ENCODE data around the gene RPS13.
"Not testable (repeated sequence)": the region's sequence is repeated elsewhere in the genome, so short reads cannot be mapped to it uniquely, and the experiment has no call there.

RPS13 gene

GRCh38 chr11:17077520-17078401 is at the start of gene RPS13:
Gene RPS13 (minus strand): TSS chr11:17077667. CDS start chr11:17077641, 26 bp downstream.
- peak; percentile 96 for DNase-seq (ENCODE audit: low spot score)

GRCh38 chr11:17121981-17122380 is 44.5 kb upstream of the RPS13 start:
- DNase-seq (ENCODE audit: low spot score), result no peak

- DNase-seq (ENCODE audit: low spot score), result no peak
These were observed 39.8 kb upstream of the RPS13 start for GRCh38 chr11:17117262-17117661.

GRCh38 chr11:17116117-17116516 is 38.6 kb upstream of the RPS13 start:
- DNase-seq (ENCODE audit: low spot score), result no peak

GRCh38 chr11:17107745-17108144 is 30.3 kb upstream of the RPS13 start:
- peak; percentile 51 for DNase-seq (ENCODE audit: low spot score)

- not testable (repeated sequence) for DNase-seq (ENCODE audit: low spot score)
These were observed 28.1 kb upstream of the RPS13 start for GRCh38 chr11:17105404-17106040.

GRCh38 chr11:17102462-17102861 is 25.0 kb upstream of the RPS13 start:
- DNase-seq (ENCODE audit: low spot score), result no peak

GRCh38 chr11:17098658-17099057 is 21.2 kb upstream of the RPS13 start:
- DNase-seq (ENCODE audit: low spot score), result no peak

- no peak for DNase-seq (ENCODE audit: low spot score)
These were observed 20.6 kb upstream of the RPS13 start for GRCh38 chr11:17098038-17098437.

GRCh38 chr11:17085976-17086375 is 8.5 kb upstream of the RPS13 start:
- not testable (repeated sequence) for DNase-seq (ENCODE audit: low spot score)

- no peak for DNase-seq (ENCODE audit: low spot score)
These were observed 287 bp downstream of the RPS13 start for GRCh38 chr11:17077240-17077519.

GRCh38 chr11:17076517-17077239 is 789 bp downstream of the RPS13 start:
- no peak for DNase-seq (ENCODE audit: low spot score)

- no peak for DNase-seq (ENCODE audit: low spot score)
These were observed 2.0 kb downstream of the RPS13 start for GRCh38 chr11:17075506-17075905.

- DNase-seq (ENCODE audit: low spot score), result no peak
These were observed 4.0 kb downstream of the RPS13 start for GRCh38 chr11:17073370-17074027.

GRCh38 chr11:17067417-17067816 is 10.1 kb downstream of the RPS13 start:
- no peak for DNase-seq (ENCODE audit: low spot score)

GRCh38 chr11:17066691-17067090 is 10.8 kb downstream of the RPS13 start:
- DNase-seq (ENCODE audit: low spot score), result no peak

- peak; percentile 74 for DNase-seq (ENCODE audit: low spot score)
These were observed 14.1 kb downstream of the RPS13 start for GRCh38 chr11:17063171-17064002.

GRCh38 chr11:17051146-17051545 is 26.3 kb downstream of the RPS13 start:
- not testable (repeated sequence) for DNase-seq (ENCODE audit: low spot score)

GRCh38 chr11:17048491-17048890 is 29.0 kb downstream of the RPS13 start:
- DNase-seq (ENCODE audit: low spot score), result not testable (repeated sequence)

- DNase-seq (ENCODE audit: low spot score), result no peak
These were observed 30.8 kb downstream of the RPS13 start for GRCh38 chr11:17046690-17047089.

All from ecto neural progenitor cell (in vitro differentiated cells).